HepG2 (cell line): ENCODE measurements around the gene MGAT2. TPM values are rescaled to one million over a fixed set of nuclear protein-coding genes. Genes with fewer than 3 reads are reported as not detected.

ENCODE experiments used
- ARNT2 ChIP-seq: sonication (generic); formaldehyde crosslinking; IDR thresholded peaks from 2 replicates; pipeline ENCODE4 v1.8.0; 2022; ENCODE audit warnings: mild to moderate bottlenecking, low read depth, missing genetic modification reagents, moderate library complexity
- CCDC6 ChIP-seq: sonication (generic); formaldehyde crosslinking; IDR thresholded peaks from 2 replicates; pipeline ENCODE4 v1.8.1; 2022; ENCODE audit warnings: mild to moderate bottlenecking, missing genetic modification reagents, moderate library complexity
- ELF3 ChIP-seq: IDR thresholded peaks from 2 replicates; pipeline ENCODE4 v1.6.1; 2016; ENCODE audit warnings: missing genetic modification reagents, missing compliant biosample characterization
- GABPA ChIP-seq, 2 experiments: IDR thresholded peaks; 2 replicates each; pipeline ENCODE4 v1.6.1; 2011 to 2016; ENCODE audit warnings: low read depth in 2 of 2, low read length in 1 of 2, missing biosample characterization in 1 of 2, missing genetic modification characterization in 1 of 2
- IRF2 ChIP-seq: IDR thresholded peaks from 2 replicates; pipeline ENCODE4 v1.6.1; 2018; ENCODE audit warnings: missing genetic modification reagents, missing compliant biosample characterization
- IRX3 ChIP-seq: sonication (generic); formaldehyde crosslinking; IDR thresholded peaks from 2 replicates; pipeline ENCODE4 v1.8.1; 2023; ENCODE audit warnings: mild to moderate bottlenecking, low read depth, missing genetic modification reagents, borderline replicate concordance
- MAFK ChIP-seq, 2 experiments: IDR thresholded peaks in 1 of 2; conservative IDR thresholded peaks in 1 of 2; 2 replicates each; pipeline ENCODE4 v1.6.1; 2011; ENCODE audit warnings: improper control_type of control experiment in 2 of 2, low read length in 2 of 2
- MLXIP ChIP-seq: sonication (generic); formaldehyde crosslinking; IDR thresholded peaks from 2 replicates; pipeline ENCODE4 v1.9.0; 2021; ENCODE audit warnings: missing genetic modification reagents, borderline replicate concordance
- NFATC3 ChIP-seq: sonication (generic); formaldehyde crosslinking; IDR thresholded peaks from 2 replicates; pipeline ENCODE4 v1.5.1; 2020; ENCODE audit warnings: mild to moderate bottlenecking, missing genetic modification reagents
- NR2F1 ChIP-seq, 2 experiments: fragments of 450-650 bp in 1 of 2; formaldehyde crosslinking in 1 of 2; IDR thresholded peaks; 2 replicates each; pipeline versions ENCODE4 v1.5.0 to v1.6.1; 2016 to 2020; ENCODE audit warnings: mild to moderate bottlenecking in 1 of 2, missing compliant biosample characterization in 1 of 2, missing genetic modification reagents in 1 of 2, moderate library complexity in 1 of 2
- RELA ChIP-seq: sonication (generic); formaldehyde crosslinking; IDR thresholded peaks from 2 replicates; pipeline ENCODE4 v1.4.0; 2020; ENCODE audit warnings: missing genetic modification reagents
- STAG1 ChIP-seq: sonication (generic); formaldehyde crosslinking; IDR thresholded peaks from 2 replicates; pipeline ENCODE4 v1.4.0; 2020; ENCODE audit warnings: missing genetic modification reagents
- TAF1 ChIP-seq: sonication (generic); formaldehyde crosslinking; IDR thresholded peaks from 2 replicates; pipeline ENCODE4 v1.4.0; 2020; ENCODE audit warnings: missing genetic modification reagents
- TBP ChIP-seq: sonication (generic); formaldehyde crosslinking; IDR thresholded peaks from 2 replicates; pipeline ENCODE4 v1.5.0; 2020; ENCODE audit warnings: missing genetic modification reagents
- ZFP62 ChIP-seq: sonication (generic); formaldehyde crosslinking; IDR thresholded peaks from 2 replicates; pipeline ENCODE4 v1.4.0; 2020; ENCODE audit warnings: missing genetic modification reagents
- ZNF224 ChIP-seq: sonication (generic); formaldehyde crosslinking; IDR thresholded peaks from 2 replicates; pipeline ENCODE4 v1.5.0; 2020; ENCODE audit warnings: mild to moderate bottlenecking, missing genetic modification reagents
- ZNF558 ChIP-seq: sonication (generic); formaldehyde crosslinking; IDR thresholded peaks from 2 replicates; pipeline ENCODE4 v1.9.0; 2022; ENCODE audit warnings: mild to moderate bottlenecking, missing genetic modification reagents, borderline replicate concordance
- ZNF574 ChIP-seq: sonication (generic); formaldehyde crosslinking; IDR thresholded peaks from 2 replicates; pipeline ENCODE4 v1.4.0; 2020; ENCODE audit warnings: missing genetic modification reagents
- ZNF674 ChIP-seq: sonication (generic); formaldehyde crosslinking; IDR thresholded peaks from 2 replicates; pipeline ENCODE4 v1.5.0; 2020; ENCODE audit warnings: low read depth, mild to moderate bottlenecking, missing genetic modification reagents
- ZNF747 ChIP-seq: sonication (generic); formaldehyde crosslinking; IDR thresholded peaks from 2 replicates; pipeline ENCODE4 v1.8.1; 2023; ENCODE audit warnings: missing genetic modification reagents, mild to moderate bottlenecking, borderline replicate concordance
- polyA plus RNA-seq, 8 experiments: library from polyadenylated mRNA; depleted of rRNA in 3 of 8; stranded (reverse) in 7 of 8; unstranded in 1 of 8; fragments of >200 nt; fragmentation: Illumina TruSeq in 4 of 8; extraction: Trizol in 4 of 8; gene quantifications; 2 replicates each; pipeline versions ENCODE4 v1.2.1 to v1.2.3, GENCODE V29; 2011 to 2016; ENCODE audit warnings: low read depth in 4 of 8, missing spikeins in 1 of 8, mixed read lengths in 1 of 8; ENCODE audit not compliant: insufficient read depth in 1 of 8
- total RNA-seq, 5 experiments: library from RNA; depleted of rRNA; stranded (reverse); fragments of >200 nt; fragmentation: Illumina TruSeq; extraction: Trizol; gene quantifications; 2 replicates each; pipeline ENCODE4 v1.2.3, GENCODE V29; 2016; ENCODE audit warnings: low read depth in 1 of 5

MGAT2 gene
- total and polyA plus RNA-seq, 2 of the 13 experiments (the other 11 are each of a cell fraction or from before 2014, with no cell fraction given), result 12.9 to 51.9 TPM

- TF ChIP-seq STAG1 (peak; percentile 54), CCDC6 (CRISPR knock-in tag) (no peak), TBP (CRISPR knock-in tag) (no peak), TAF1 (CRISPR knock-in tag) (no peak), NR2F1 (CRISPR knock-in tag; IDR thresholded peaks at IDR 0.05) (no peak; a peak in 2 of 4 replicates), ELF3 (no peak), ZNF558 (CRISPR knock-in tag) (no peak), IRX3 (CRISPR knock-in tag) (no peak), IRF2 (0 out of 2 replicates have a peak, but pooled peaks have one; percentile 2), ZNF674 (CRISPR knock-in tag) (no peak), MAFK (conservative IDR thresholded peaks at IDR 0.05 in 1 of 2, IDR thresholded peaks at IDR 0.05 in 1 of 2; ENCODE audit: low read length in 2 of 2) (no peak), ZNF574 (CRISPR knock-in tag) (no peak), ZNF224 (CRISPR knock-in tag) (peak; percentile 86; the same call in 1 of the 2 replicates), ARNT2 (CRISPR knock-in tag) (no peak; the same call in 1 of the 2 replicates), RELA (CRISPR knock-in tag) (no peak), MLXIP (CRISPR knock-in tag) (no peak), GABPA (IDR thresholded peaks at IDR 0.05; ENCODE audit: low read depth, low read length) (no peak), GABPA (CRISPR knock-in tag; IDR thresholded peaks at IDR 0.05; ENCODE audit: low read depth) (no peak), NFATC3 (CRISPR knock-in tag) (no peak), ZFP62 (no peak), ZNF747 (no peak)
These were observed 33.7 kb upstream of the MGAT2 start (continued) for GRCh38 chr14:49586673-49587460.
